UCSD-AML1 (cell line): ENCODE data around the gene S1PR3.
"Not testable (repeated sequence)": the region's sequence is repeated elsewhere in the genome, so short reads cannot be mapped to it uniquely, and the experiment has no call there.

Experiments used
- DNase-seq: peaks from one replicate; lab custom pipeline; 2025; ENCODE audit not compliant: unreplicated experiment; lab: John Stamatoyannopoulos, UW

The S1PR3 gene

GRCh38 chr9:88991066-88992034, at the start of gene S1PR3:
TSS of gene S1PR3 (plus strand) at chr9:88991468. CDS start at chr9:89001201, 9,733 bp downstream.
- no peak for DNase-seq

DNA sequence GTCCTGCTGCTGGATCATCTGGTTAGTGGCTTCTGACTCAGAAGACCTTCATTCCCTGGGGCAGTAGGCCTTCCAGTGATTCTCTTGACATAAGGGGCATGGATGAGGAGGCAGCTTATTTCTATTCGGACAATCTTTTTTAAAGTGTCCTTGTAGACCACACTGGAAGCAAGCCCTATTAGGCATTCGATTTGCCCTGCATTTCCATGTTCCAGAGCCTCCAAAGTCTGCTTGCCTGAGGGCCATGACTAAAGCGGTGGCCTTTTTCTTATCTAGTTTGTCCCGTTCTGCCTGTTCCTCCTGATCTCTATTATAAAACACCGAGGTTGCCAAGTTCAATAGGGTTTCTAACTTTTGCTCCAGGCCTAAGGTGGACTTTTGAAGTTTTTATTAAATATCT, 49.7 kb upstream of the S1PR3 start:
- DNase-seq: not testable (repeated sequence)

DNA sequence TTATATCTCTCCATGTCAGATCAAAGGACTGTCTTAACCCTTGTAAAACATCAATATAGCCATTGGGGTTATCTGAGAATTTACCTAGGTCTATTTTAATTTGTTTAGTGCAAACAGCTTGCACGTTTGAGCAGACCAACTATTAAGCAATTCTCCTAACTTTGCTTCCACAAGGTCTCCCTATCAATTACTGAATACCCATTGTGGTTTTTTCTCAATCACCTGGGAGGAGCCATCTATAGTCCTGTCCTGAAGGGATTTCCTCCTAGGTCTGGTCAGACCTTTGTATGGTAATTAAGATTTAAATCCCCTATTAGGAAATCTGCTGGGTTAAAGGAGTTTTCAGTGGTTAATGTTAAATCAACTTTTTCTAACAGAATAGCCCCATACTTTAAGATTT, 48.9 kb upstream of the S1PR3 start:
- DNase-seq: no peak

DNA sequence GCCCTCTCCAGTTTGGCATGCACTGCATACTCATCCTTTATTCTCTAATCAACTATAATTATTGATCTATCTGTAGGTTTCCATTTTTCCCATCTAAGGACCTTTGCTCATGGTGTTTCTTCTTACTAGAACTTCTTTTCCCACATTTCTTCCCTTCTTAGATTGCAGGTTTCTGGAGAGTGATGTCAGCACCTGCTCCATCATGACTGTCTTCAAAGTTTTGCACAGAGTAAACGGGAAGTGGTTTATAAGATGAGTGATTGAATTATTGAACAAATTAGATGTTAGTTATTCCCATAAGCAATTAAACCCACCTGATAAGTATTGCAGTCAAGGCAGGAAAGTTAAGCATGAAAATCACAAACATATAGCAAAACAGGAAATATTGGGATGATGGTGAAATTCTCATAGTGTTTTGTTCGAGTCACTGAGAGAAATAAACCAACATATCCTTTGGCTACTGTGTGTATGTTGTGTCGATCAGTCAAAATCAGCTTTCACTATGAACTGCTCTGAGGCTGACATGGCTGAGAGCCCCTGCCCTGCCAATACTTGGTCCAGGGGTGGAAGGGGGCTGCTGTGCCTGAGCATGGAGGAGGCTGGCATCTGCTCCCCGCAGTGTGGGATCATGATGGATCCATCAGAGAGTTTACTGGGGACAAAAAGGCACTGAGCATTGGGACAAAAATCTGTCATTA, 45.5 kb upstream of the S1PR3 start:
- no peak for DNase-seq

GRCh38 chr9:88947581-88948573, 43.4 kb upstream of the S1PR3 start:
- no peak for DNase-seq

DNA sequence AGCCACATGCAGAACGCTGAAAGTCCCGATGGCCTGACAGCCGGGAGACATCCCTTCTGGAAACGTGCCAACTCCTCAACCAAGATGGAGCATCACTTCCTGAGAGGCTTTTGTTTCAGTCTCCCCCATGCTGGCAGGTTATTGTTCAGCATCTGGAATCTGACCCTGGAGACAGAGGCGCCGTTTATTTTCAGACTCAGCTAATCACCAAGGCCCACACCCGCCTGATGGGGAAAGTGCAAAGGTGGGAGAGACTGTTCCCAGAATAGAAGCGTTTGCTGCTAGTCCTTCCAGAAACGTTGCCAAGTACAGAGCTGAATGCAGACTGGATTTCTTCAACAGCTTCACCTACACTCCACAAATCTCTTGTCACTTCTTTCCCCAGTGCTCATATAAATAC, 41.8 kb upstream of the S1PR3 start:
- DNase-seq: no peak

- DNase-seq: no peak
Observed at GRCh38 chr9:88949961-88950340, 41.3 kb upstream of the S1PR3 start.

DNA sequence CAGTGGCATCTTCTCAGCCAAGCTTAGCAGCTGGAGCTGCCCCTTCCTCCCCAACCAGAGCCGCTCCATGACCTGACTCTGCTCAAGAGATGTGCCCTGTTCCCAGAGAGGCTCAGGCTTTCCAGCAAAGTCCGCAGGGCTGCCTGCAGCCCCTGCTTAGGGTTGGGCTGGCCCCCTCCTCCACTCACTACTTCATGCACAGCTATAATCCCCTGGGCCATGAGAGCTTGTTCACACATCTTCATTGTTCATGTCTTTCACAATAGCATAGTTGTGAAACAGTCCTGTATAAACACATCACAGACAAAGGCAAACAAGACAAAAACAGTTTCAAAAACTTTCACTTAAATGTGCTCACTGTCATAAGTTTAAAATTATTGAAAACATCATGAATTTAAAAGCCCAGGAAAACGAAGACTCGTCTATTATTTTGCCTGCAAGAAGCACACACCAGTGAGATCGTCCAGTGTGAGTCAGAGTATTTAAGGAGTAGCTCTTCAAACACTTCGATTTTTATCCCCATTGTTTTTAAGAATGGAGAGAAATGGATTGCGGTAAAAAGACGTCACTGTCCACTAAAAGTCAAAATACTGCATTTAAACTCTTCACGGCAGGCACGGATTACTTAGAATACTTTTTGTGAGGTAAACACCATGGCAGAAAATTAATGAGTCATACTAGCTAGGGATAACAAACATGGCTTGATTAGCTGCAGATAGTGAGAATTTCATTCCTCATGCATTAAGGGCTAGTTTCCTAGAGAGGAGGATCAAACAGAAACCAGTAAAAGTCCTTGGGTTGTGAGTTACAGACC, 40.7 kb upstream of the S1PR3 start:
- DNase-seq: no peak

- no peak for DNase-seq
Observed at GRCh38 chr9:88951155-88951542, 40.1 kb upstream of the S1PR3 start.

DNA sequence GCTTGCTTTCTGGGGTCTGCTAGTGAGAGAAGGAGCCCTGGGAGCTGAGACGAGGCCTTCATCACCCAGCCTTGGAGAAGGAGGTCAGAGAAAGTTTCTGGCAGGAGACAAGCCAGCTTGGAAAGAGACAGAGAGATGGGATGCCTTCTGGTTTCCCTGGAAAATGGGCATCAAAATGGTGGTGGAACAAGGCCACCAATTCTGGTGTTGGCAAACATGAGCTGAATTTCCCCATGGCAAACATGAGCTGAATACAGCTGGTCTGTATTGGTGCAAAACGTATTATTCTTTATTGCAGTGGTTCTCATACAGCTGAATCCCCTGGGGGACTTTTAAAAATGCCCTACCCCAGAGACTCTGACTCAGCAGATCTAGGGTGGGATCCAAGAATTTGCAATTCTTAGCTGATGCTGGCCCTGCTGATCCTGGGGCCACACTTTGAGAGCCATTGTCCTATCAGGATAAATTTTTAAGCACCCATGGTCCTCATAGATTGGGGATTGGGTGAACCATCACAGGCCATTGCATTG, 39.1 kb upstream of the S1PR3 start:
- no peak for DNase-seq

DNA sequence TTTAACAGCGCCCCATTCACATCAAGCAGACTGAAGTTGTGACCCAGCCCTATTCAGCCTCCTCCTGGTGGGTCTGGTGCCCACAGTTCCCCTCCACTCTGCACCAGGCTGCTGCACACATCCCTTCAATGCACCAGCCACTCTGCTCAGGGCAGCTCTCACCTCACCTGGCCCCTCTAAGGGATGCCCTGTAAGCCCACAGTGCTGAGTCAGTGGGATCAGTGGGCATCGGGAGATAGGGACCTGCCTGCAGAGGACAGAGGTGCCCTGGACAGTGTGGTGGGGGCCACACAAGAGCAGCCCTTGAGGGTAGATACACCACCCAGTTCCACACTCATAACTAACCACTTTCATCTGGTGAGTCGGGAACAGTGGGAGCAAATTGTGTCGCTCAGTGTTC, 38.3 kb upstream of the S1PR3 start:
- DNase-seq: no peak

DNA sequence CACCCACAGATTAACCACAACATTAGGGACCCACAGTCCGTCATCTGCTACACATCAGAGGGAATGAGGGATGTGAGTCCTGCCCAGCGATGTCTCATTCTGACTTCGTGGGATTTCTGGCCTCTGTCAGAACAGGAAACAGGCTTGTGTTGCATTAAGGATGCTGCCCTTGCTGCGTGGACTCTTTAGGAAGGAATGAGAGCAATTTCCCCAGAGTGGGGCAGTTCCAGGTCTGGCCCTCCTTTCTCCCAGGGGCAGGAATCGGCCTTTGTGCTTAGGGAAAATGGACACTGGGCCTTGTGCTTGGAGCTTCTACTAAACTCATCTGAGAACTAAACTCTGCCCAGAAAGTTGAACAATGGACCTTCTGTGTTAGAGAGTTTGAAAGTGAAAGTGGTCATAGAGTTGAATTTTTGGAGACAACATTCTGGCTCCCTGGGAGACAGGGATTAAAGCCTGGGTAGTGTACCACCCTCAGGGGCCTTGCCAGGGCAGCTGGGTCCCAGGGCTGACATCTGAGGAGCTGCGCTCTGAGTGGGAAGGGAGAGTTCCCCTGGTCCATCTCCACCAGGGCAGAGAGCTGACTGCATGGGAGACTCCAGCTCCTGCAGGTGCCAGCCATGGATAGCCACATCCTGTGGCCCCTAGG, 37.8 kb upstream of the S1PR3 start:
- no peak for DNase-seq

- DNase-seq: no peak
Observed at GRCh38 chr9:88954066-88954465, 37.2 kb upstream of the S1PR3 start.

GRCh38 chr9:88957526-88957925, 33.7 kb upstream of the S1PR3 start:
- no peak for DNase-seq

GRCh38 chr9:88959727-88960469, 31.4 kb upstream of the S1PR3 start:
- no peak for DNase-seq

DNA sequence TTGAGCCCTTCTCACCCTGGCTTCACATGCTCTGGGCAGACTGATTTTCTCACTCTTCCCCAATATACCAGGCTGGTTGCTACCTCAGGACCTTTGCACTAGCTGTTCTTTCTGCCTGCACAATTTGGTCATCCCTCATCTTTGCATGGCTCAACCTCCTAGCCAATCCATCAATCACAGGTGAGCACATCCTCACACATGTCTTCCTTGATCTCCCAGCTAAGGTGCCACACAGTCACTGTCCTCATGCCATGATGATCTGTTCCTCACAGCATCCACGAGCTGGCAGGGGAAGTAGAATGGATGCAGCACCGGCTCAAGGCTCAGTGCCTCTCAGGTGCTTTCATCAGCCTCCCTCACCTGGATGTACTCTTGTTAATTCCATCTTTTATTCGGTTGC, 30.6 kb upstream of the S1PR3 start:
- DNase-seq: no peak

DNA sequence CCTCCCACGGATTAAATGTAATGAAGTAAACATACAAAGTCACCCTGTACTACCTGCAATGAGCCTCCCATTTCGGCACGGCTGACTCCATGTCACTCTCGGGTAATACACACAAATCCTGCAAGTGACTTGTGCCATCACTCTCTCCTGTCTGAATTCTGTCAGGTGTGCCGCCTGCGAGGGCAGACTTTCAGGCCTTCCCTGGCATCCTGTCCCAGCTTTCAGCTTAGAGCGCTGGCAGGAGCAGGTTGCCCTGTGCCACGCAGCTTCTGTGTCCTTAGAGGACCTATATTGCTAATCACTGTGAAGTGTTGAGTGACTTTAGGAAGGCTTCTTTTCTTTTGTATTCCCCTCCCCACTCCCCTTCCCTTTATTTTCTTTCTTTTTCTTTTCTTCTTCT, 25.8 kb upstream of the S1PR3 start:
- DNase-seq: no peak

- DNase-seq: no peak
Observed at GRCh38 chr9:88966894-88967676, 24.2 kb upstream of the S1PR3 start.
